WTC11 (cell line): ENCODE measurements around the gene ATP5F1A. TPM values are rescaled to one million over a fixed set of nuclear protein-coding genes. Genes with fewer than 3 reads are reported as not detected.
"Not testable (repeated sequence)": the region's sequence is repeated elsewhere in the genome, so short reads cannot be mapped to it uniquely, and the experiment has no call there.

Source experiments
- ATAC-seq: fragments of 200-7000 bp; cut with Tn5 transposase; 2 replicates; pipeline ENCODE4 v1.10.0; 2021; ENCODE audit warnings: mild to moderate bottlenecking, moderate library complexity
- CTCF ChIA-PET: fragments of 300-600 bp; sonication (Branson Sonifier 250); formaldehyde crosslinking; loops from one replicate; lab custom pipeline; 2021; ENCODE audit warnings: antibody characterized with exemption; lab: Charles Lee
- POLR2A ChIA-PET: fragments of 350-600 bp; sonication (Branson Sonifier 250); formaldehyde crosslinking; loops from one replicate; lab custom pipeline; 2021; ENCODE audit warnings: antibody characterized with exemption; lab: Charles Lee
- DNase-seq: peaks from one replicate; pipeline ENCODE4 v3.0.0; 2021; ENCODE audit warnings: low spot score
- H3K27ac Mint-ChIP-seq: 2 replicates; pipeline ENCODE4 v1.8.0; 2021; ENCODE audit warnings: mixed read lengths
- H3K27me3 Mint-ChIP-seq: 2 replicates; pipeline ENCODE4 v1.8.0; 2021; ENCODE audit warnings: low read depth, mild to moderate bottlenecking, moderate library complexity, mixed read lengths
- H3K36me3 Mint-ChIP-seq: 2 replicates; pipeline ENCODE4 v1.8.0; 2021; ENCODE audit warnings: mixed read lengths
- H3K4me1 Mint-ChIP-seq: 2 replicates; pipeline ENCODE4 v1.8.0; 2022; ENCODE audit warnings: mixed read lengths
- H3K4me3 Mint-ChIP-seq: 2 replicates; pipeline ENCODE4 v1.8.0; 2021; ENCODE audit warnings: mild to moderate bottlenecking, moderate library complexity, mixed read lengths
- H3K9me3 Mint-ChIP-seq: 2 replicates; pipeline ENCODE4 v1.8.0; 2021; ENCODE audit warnings: mixed read lengths
- CBFB ChIP-seq: sonication (generic); formaldehyde crosslinking; IDR thresholded peaks from 2 replicates; pipeline ENCODE4 v1.8.1; 2022; ENCODE audit warnings: mild to moderate bottlenecking, low read depth, missing genetic modification reagents
- CTCF ChIP-seq: fragments of 200-600 bp; IDR thresholded peaks from 2 replicates; pipeline ENCODE4 v1.8.0; 2022; ENCODE audit warnings: antibody characterized with exemption
- ESRRA ChIP-seq: sonication (generic); formaldehyde crosslinking; IDR thresholded peaks from 2 replicates; pipeline ENCODE4 v1.8.1; 2022; ENCODE audit warnings: mild to moderate bottlenecking, missing genetic modification reagents, borderline replicate concordance
- FOXP1 ChIP-seq: sonication (generic); formaldehyde crosslinking; IDR thresholded peaks from 2 replicates; pipeline ENCODE4 v1.8.0; 2022; ENCODE audit warnings: missing genetic modification reagents, mild to moderate bottlenecking, moderate library complexity, borderline replicate concordance
- GABPB1 ChIP-seq: sonication (generic); formaldehyde crosslinking; IDR thresholded peaks from 2 replicates; pipeline ENCODE4 v1.8.1; 2023; ENCODE audit warnings: mild to moderate bottlenecking, missing genetic modification reagents
- TEAD4 ChIP-seq: sonication (generic); formaldehyde crosslinking; IDR thresholded peaks from 2 replicates; pipeline ENCODE4 v1.8.0; 2022; ENCODE audit warnings: mild to moderate bottlenecking, missing genetic modification reagents
- ZNF121 ChIP-seq: sonication (generic); formaldehyde crosslinking; IDR thresholded peaks from 2 replicates; pipeline ENCODE4 v1.8.0; 2023; ENCODE audit warnings: missing genetic modification reagents
- ZNF138 ChIP-seq: sonication (generic); formaldehyde crosslinking; conservative IDR thresholded peaks from 2 replicates; pipeline ENCODE4 v1.8.1; 2022; ENCODE audit warnings: mild to moderate bottlenecking, moderate library complexity, missing genetic modification reagents
- ZNF416 ChIP-seq: fragments of 250-450 bp; sonication (Bioruptor Pico); IDR thresholded peaks from 2 replicates; pipeline ENCODE4 v1.9.0; 2021; ENCODE audit warnings: mild to moderate bottlenecking, inconsistent platforms
- ZNF532 ChIP-seq: fragments of 250-450 bp; sonication (Bioruptor Pico); IDR thresholded peaks from 2 replicates; pipeline ENCODE4 v1.9.0; 2021; ENCODE audit warnings: mild to moderate bottlenecking, borderline replicate concordance
- total RNA-seq: library from RNA; stranded (reverse); gene quantifications from 3 replicates; pipeline ENCODE4 v1.2.3, GENCODE V29; 2021
- TF ChIP-seq, protein P1 (sequence below): sonication (generic); formaldehyde crosslinking; IDR thresholded peaks from 2 replicates; pipeline ENCODE4 v1.8.0; 2022; ENCODE audit warnings: mild to moderate bottlenecking, missing genetic modification reagents
- TF ChIP-seq, protein P2 (sequence below): sonication (generic); formaldehyde crosslinking; IDR thresholded peaks from 2 replicates; pipeline ENCODE4 v1.8.1; 2022; ENCODE audit warnings: low read depth, missing genetic modification reagents, borderline replicate concordance

The ATP5F1A gene
- total RNA-seq, 1 experiment from 2014 or later, result 825 TPM

DNA sequence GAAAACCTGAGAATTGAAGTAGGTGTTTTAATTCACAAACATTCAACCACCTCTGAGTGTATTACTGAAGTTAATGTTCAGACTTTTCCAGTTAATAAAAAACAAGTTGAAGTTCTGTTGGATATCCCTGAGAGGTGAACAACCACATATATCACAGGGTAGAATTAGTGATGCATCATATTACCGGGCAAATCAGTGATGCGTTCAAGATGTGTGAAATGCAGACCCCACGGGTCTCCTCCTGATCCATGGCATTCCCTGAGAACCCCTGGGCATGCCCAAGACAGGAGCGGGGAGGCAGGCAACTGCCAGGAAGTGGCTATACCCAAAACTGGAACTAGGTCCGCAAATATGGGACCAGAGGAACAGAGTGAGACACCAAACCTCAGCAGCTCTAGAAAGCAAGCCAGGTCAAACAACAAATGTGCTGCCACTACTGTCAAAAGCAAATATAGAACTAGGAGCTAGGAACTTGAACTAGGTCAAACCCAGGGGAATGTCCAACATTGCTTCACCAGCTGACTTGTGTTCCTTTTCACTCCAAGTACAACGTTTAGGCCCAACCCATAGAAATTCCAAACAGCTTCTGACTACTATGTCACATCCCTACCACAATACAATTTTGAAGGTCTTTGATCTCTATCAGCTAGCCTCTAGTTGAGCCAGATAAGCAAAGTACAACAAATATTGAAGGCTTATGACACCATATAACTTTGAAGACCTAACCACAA is 46.2 kb downstream of the ATP5F1A start:
- POLR2A ChIA-PET, result interaction anchor here (0.6 kb wide), 1 partner anchor 13 kb away, joined by 3 read pairs; no protein-coding TSS in a partner anchor
- DNase-seq (no peak), ATAC-seq (no peak)
- H3K9me3 Mint-ChIP-seq, result no peaks in the 10 kb centered on the region
- no peak overlapping the region for H3K4me3 Mint-ChIP-seq
- H3K36me3 Mint-ChIP-seq, result no peaks in the 10 kb centered on the region
- H3K4me1 Mint-ChIP-seq, result no peaks in the 10 kb centered on the region
- no peak overlapping the region for H3K27ac Mint-ChIP-seq
- H3K27me3 Mint-ChIP-seq, result no peaks in the 10 kb centered on the region
- CTCF ChIA-PET, result no interaction called here
- TF ChIP-seq ZNF121 (CRISPR knock-in tag), result no peak
- peak; percentile 37; the same call in 1 of the 2 replicates for TF ChIP-seq GABPB1 (CRISPR knock-in tag)

DNA sequence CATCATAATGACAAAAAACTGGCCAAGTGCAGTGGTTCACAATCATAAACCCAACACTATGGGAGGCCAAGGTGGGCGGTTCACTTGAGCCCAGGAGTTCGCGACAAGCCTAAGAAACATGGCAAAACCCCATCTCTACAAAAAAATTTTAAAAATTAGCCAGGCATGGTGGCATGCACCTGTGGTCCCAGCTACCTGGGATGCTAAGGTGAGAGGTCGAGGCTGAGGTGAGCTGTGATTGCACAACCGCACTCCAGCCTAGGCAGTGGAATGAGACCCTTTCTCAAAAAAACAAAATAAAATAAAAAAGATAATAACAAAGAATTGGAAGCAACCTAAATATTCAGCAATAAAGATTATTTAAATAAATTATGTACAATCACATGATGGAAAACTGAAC is 47.8 kb downstream of the ATP5F1A start:
- Mint-ChIP-seq H3K27me3 (no peaks in the 10 kb centered on the region), H3K9me3 (no peaks in the 10 kb centered on the region), H3K4me3 (no peak overlapping the region), H3K27ac (no peak overlapping the region), H3K4me1 (no peaks in the 10 kb centered on the region), H3K36me3 (no peaks in the 10 kb centered on the region)
- no peak for ATAC-seq
- DNase-seq, result no peak
- TF ChIP-seq ESRRA (CRISPR knock-in tag), result no peak
- no peak for TF ChIP-seq FOXP1 (CRISPR knock-in tag)
- CTCF ChIA-PET, result no interaction called here
- POLR2A ChIA-PET, result no interaction called here

- H3K4me1 Mint-ChIP-seq, result no peaks in the 10 kb centered on the region
- no peak overlapping the region for H3K4me3 Mint-ChIP-seq
- H3K36me3 Mint-ChIP-seq, result no peaks in the 10 kb centered on the region
- TF ChIP-seq, protein P1, sequence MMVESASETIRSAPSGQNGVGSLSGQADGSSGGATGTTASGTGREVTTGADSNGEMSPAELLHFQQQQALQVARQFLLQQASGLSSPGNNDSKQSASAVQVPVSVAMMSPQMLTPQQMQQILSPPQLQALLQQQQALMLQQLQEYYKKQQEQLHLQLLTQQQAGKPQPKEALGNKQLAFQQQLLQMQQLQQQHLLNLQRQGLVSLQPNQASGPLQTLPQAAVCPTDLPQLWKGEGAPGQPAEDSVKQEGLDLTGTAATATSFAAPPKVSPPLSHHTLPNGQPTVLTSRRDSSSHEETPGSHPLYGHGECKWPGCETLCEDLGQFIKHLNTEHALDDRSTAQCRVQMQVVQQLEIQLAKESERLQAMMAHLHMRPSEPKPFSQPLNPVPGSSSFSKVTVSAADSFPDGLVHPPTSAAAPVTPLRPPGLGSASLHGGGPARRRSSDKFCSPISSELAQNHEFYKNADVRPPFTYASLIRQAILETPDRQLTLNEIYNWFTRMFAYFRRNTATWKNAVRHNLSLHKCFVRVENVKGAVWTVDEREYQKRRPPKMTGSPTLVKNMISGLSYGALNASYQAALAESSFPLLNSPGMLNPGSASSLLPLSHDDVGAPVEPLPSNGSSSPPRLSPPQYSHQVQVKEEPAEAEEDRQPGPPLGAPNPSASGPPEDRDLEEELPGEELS (CRISPR knock-in tag), result no peak
- TF ChIP-seq CBFB (CRISPR knock-in tag) (no peak), ZNF416 (CRISPR knock-in tag) (no peak), TEAD4 (CRISPR knock-in tag) (no peak), ZNF138 (CRISPR knock-in tag) (no peak), CTCF (no peak), ZNF532 (CRISPR knock-in tag) (no peak), ZNF121 (CRISPR knock-in tag) (no peak)
- TF ChIP-seq, protein P2, sequence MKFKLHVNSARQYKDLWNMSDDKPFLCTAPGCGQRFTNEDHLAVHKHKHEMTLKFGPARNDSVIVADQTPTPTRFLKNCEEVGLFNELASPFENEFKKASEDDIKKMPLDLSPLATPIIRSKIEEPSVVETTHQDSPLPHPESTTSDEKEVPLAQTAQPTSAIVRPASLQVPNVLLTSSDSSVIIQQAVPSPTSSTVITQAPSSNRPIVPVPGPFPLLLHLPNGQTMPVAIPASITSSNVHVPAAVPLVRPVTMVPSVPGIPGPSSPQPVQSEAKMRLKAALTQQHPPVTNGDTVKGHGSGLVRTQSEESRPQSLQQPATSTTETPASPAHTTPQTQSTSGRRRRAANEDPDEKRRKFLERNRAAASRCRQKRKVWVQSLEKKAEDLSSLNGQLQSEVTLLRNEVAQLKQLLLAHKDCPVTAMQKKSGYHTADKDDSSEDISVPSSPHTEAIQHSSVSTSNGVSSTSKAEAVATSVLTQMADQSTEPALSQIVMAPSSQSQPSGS (CRISPR knock-in tag), result no peak
- DNase-seq, result no peak
- H3K9me3 Mint-ChIP-seq, result no peaks in the 10 kb centered on the region
- no peak overlapping the region for H3K27ac Mint-ChIP-seq
- H3K27me3 Mint-ChIP-seq, result no peaks in the 10 kb centered on the region
- ATAC-seq, result no peak
- CTCF ChIA-PET, result no interaction called here
- POLR2A ChIA-PET, result no interaction called here
Measured at GRCh38 chr18:46048641-46049040, 49.5 kb downstream of the ATP5F1A start.

- H3K36me3 Mint-ChIP-seq, ATAC-seq, H3K27ac Mint-ChIP-seq, POLR2A ChIA-PET, H3K9me3 Mint-ChIP-seq, DNase-seq, H3K4me3 Mint-ChIP-seq, H3K27me3 Mint-ChIP-seq, H3K4me1 Mint-ChIP-seq, CTCF ChIA-PET: not testable (repeated sequence)
Measured at GRCh38 chr18:46047369-46047768, 50.7 kb downstream of the ATP5F1A start.
